ENCODE results near the gene ULK1. TPM values are rescaled to one million over a fixed set of nuclear protein-coding genes. Genes with fewer than 3 reads are reported as not detected.

ULK1 gene
- total and polyA plus RNA-seq, 2 donors (not counting 1 experiment from before 2014, with no cell fraction given), result 3.3 to 14.9 TPM

- H3K9ac ChIP-seq (ENCODE audit: insufficient read depth, low read length), result no peak overlapping the region
- no peak for DNase-seq (ENCODE audit: low read depth in 2 of 2)
- H3K79me2 ChIP-seq (ENCODE audit: control insufficient read depth, insufficient read depth, low read length), result no peaks in the 10 kb centered on the region
- no peak overlapping the region for H3K4me2 ChIP-seq (ENCODE audit: extremely low read depth, insufficient read depth, low read length)
- H3K4me3 ChIP-seq (replicated peaks in 1 of 4; ENCODE audit: control extremely low read depth in 1 of 4, insufficient read depth in 1 of 4, low read depth in 3 of 4, low read length in 4 of 4), result no peak overlapping the region
- no peaks in the 10 kb centered on the region for H3K27me3 ChIP-seq (ENCODE audit: control insufficient read depth, insufficient read depth, low read length)
- no peak overlapping the region for H3K27ac ChIP-seq (ENCODE audit: insufficient read depth, low read length)
- H3K36me3 ChIP-seq (ENCODE audit: control insufficient read depth, insufficient read depth, low read length), result peaks cover 10% of the 10 kb centered on the region
- no peak for TF ChIP-seq EZH2 (IDR thresholded peaks at IDR 0.05; ENCODE audit: low read length, missing control alignments)
- no peak for TF ChIP-seq CTCF (conservative IDR thresholded peaks at IDR 0.05 in 1 of 2, IDR thresholded peaks at IDR 0.05 in 1 of 2; ENCODE audit: low read depth in 1 of 2, low read length in 2 of 2)
- H4K20me1 ChIP-seq (ENCODE audit: control insufficient read depth, extremely low read depth, insufficient read depth, low read length), result no peaks in the 10 kb centered on the region
- no peaks in the 10 kb centered on the region for H3K9me3 ChIP-seq (ENCODE audit: control insufficient read depth, insufficient read depth, low read depth, low read length)
- no peak overlapping the region for H2AFZ ChIP-seq (ENCODE audit: low read length)
- H3K4me1 ChIP-seq (ENCODE audit: control insufficient read depth, extremely low read depth, insufficient read depth, low read length), result peaks cover 6% of the 10 kb centered on the region
Measured at GRCh38 chr12:131909752-131910219, 15.4 kb downstream of the ULK1 start.

GRCh38 chr12:131910302-131911027 is 16.0 kb downstream of the ULK1 start:
- Histone ChIP-seq H3K79me2 (ENCODE audit: control insufficient read depth, insufficient read depth, low read length) (no peaks in the 10 kb centered on the region), H3K4me2 (ENCODE audit: extremely low read depth, insufficient read depth, low read length) (no peak overlapping the region), H3K27me3 (ENCODE audit: control insufficient read depth, insufficient read depth, low read length) (no peaks in the 10 kb centered on the region), H3K36me3 (ENCODE audit: control insufficient read depth, insufficient read depth, low read length) (peaks cover 10% of the 10 kb centered on the region), H4K20me1 (ENCODE audit: control insufficient read depth, extremely low read depth, insufficient read depth, low read length) (no peaks in the 10 kb centered on the region), H3K27ac (ENCODE audit: insufficient read depth, low read length) (no peak overlapping the region), H3K4me1 (ENCODE audit: control insufficient read depth, extremely low read depth, insufficient read depth, low read length) (peaks cover 6% of the 10 kb centered on the region), H3K9ac (ENCODE audit: insufficient read depth, low read length) (no peak overlapping the region), H3K4me3 (replicated peaks in 1 of 4; ENCODE audit: control extremely low read depth in 1 of 4, insufficient read depth in 1 of 4, low read depth in 3 of 4, low read length in 4 of 4) (no peak overlapping the region), H3K9me3 (ENCODE audit: control insufficient read depth, insufficient read depth, low read depth, low read length) (no peaks in the 10 kb centered on the region), H2AFZ (ENCODE audit: low read length) (no peak overlapping the region)
- TF ChIP-seq CTCF (conservative IDR thresholded peaks at IDR 0.05 in 1 of 2, IDR thresholded peaks at IDR 0.05 in 1 of 2; ENCODE audit: low read depth in 1 of 2, low read length in 2 of 2) (no peak), EZH2 (IDR thresholded peaks at IDR 0.05; ENCODE audit: low read length, missing control alignments) (no peak)
- no peak for DNase-seq (ENCODE audit: low read depth in 2 of 2)

GRCh38 chr12:131911028-131911650 is 16.7 kb downstream of the ULK1 start:
- TF ChIP-seq EZH2 (IDR thresholded peaks at IDR 0.05; ENCODE audit: low read length, missing control alignments) (no peak), CTCF (conservative IDR thresholded peaks at IDR 0.05 in 1 of 2, IDR thresholded peaks at IDR 0.05 in 1 of 2; ENCODE audit: low read depth in 1 of 2, low read length in 2 of 2) (no peak)
- Histone ChIP-seq H3K27ac (ENCODE audit: insufficient read depth, low read length) (no peak overlapping the region), H2AFZ (ENCODE audit: low read length) (no peak overlapping the region), H3K4me2 (ENCODE audit: extremely low read depth, insufficient read depth, low read length) (no peak overlapping the region), H3K9me3 (ENCODE audit: control insufficient read depth, insufficient read depth, low read depth, low read length) (no peaks in the 10 kb centered on the region), H3K36me3 (ENCODE audit: control insufficient read depth, insufficient read depth, low read length) (peaks cover 13% of the 10 kb centered on the region), H4K20me1 (ENCODE audit: control insufficient read depth, extremely low read depth, insufficient read depth, low read length) (no peaks in the 10 kb centered on the region), H3K4me3 (replicated peaks in 1 of 4; ENCODE audit: control extremely low read depth in 1 of 4, insufficient read depth in 1 of 4, low read depth in 3 of 4, low read length in 4 of 4) (no peak overlapping the region), H3K4me1 (ENCODE audit: control insufficient read depth, extremely low read depth, insufficient read depth, low read length) (peaks cover 6% of the 10 kb centered on the region), H3K9ac (ENCODE audit: insufficient read depth, low read length) (no peak overlapping the region), H3K27me3 (ENCODE audit: control insufficient read depth, insufficient read depth, low read length) (no peaks in the 10 kb centered on the region), H3K79me2 (ENCODE audit: control insufficient read depth, insufficient read depth, low read length) (no peaks in the 10 kb centered on the region)
- DNase-seq (ENCODE audit: low read depth in 2 of 2), result no peak
